HepG2 (cell line): ENCODE measurements around the gene SENP5. TPM values are rescaled to one million over a fixed set of nuclear protein-coding genes. Genes with fewer than 3 reads are reported as not detected.

Experiments
- ATAC-seq: fragments of 200-7000 bp; cut with Tn5 transposase; 3 replicates; pipeline ENCODE4 v1.9.1; 2020; ENCODE audit warnings: mild to moderate bottlenecking, moderate library complexity
- BruUV-seq: library from RNA; stranded (reverse); fragments of 400-500 nt; replicated peaks from 2 replicates; lab custom pipeline; 2021; lab: Mats Ljungman, UMichigan
- CTCF ChIA-PET: fragments of 300-600 bp; formaldehyde crosslinking; extraction: SDS; loops from one replicate; lab custom pipeline; 2021; ENCODE audit warnings: low total read pairs, inconsistent platforms, low intra/inter-chr PET ratio; lab: Yijun Ruan, JAX
- POLR2A ChIA-PET: fragments of 350-600 bp; sonication (Branson Sonifier 250); formaldehyde crosslinking; loops from one replicate; lab custom pipeline; 2020; ENCODE audit warnings: antibody characterized with exemption, inconsistent platforms; lab: Yijun Ruan, JAX
- DNase-seq: peaks from one replicate; pipeline ENCODE4 v3.0.0-alpha.2; 2015; ENCODE audit warnings: low spot score
- FAIRE-seq: peaks from 3 replicates; lab custom pipeline; 2011; peaks lifted over from hg19 to GRCh38; lab: Jason Lieb, UNC
- H2AFZ ChIP-seq: one replicate; pipeline ENCODE4 v1.6.1; 2011; ENCODE audit warnings: low read length, inconsistent platforms
- H3K27ac ChIP-seq: fragments of 300-600 bp; 3 replicates; pipeline ENCODE4 v1.8.0; 2011; ENCODE audit warnings: mixed run types, mild to moderate bottlenecking, mixed read lengths, low read length, inconsistent platforms; ENCODE audit not compliant: insufficient read depth; ENCODE audit errors: extremely low read length
- H3K27me3 ChIP-seq, 2 experiments: fragments of 200-600 bp in 1 of 2; 2 replicates in 1 of 2; 3 replicates in 1 of 2; pipeline versions ENCODE4 v1.6.0 to v1.8.0; 2011; ENCODE audit warnings: low read length in 2 of 2, mild to moderate bottlenecking in 2 of 2, moderate library complexity in 2 of 2, inconsistent platforms in 1 of 2; ENCODE audit not compliant: insufficient read depth in 2 of 2, control insufficient read depth in 1 of 2
- H3K36me3 ChIP-seq, 2 experiments: fragments of 200-600 bp in 1 of 2; replicated peaks in 1 of 2; 2 replicates in 1 of 2; 3 replicates in 1 of 2; pipeline versions ENCODE4 v1.5.1 to v1.8.0; 2011; ENCODE audit warnings: low read length in 2 of 2, inconsistent platforms in 1 of 2; ENCODE audit not compliant: insufficient read depth in 2 of 2, control insufficient read depth in 1 of 2
- H3K4me1 ChIP-seq: 2 replicates; pipeline ENCODE4 v1.5.1; 2012; ENCODE audit warnings: low read length, inconsistent platforms; ENCODE audit not compliant: insufficient read depth
- H3K4me2 ChIP-seq: 2 replicates; pipeline ENCODE4 v1.6.0; 2011; ENCODE audit warnings: low read depth, low read length, inconsistent platforms
- H3K4me3 ChIP-seq, 3 experiments: fragments of 200-600 bp in 1 of 3; sonication (generic), shearing (Covaris generic) in 1 of 3; replicated peaks in 1 of 3; 2 replicates each; pipeline ENCODE4 v1.5.1; 2011 to 2016; ENCODE audit warnings: low read length in 3 of 3, inconsistent platforms in 2 of 3, low read depth in 2 of 3, mild to moderate bottlenecking in 2 of 3, control low read depth in 1 of 3, mixed read lengths in 1 of 3; ENCODE audit not compliant: insufficient read depth in 1 of 3
- H3K79me2 ChIP-seq: one replicate; pipeline ENCODE4 v1.6.1; 2011; ENCODE audit warnings: low read length, inconsistent platforms; ENCODE audit not compliant: insufficient read depth
- H3K9ac ChIP-seq: 2 replicates; pipeline ENCODE4 v1.6.0; 2011; ENCODE audit warnings: mild to moderate bottlenecking, low read depth, low read length, inconsistent platforms; ENCODE audit not compliant: insufficient read depth
- H3K9me3 ChIP-seq: 2 replicates; pipeline ENCODE4 v1.5.1; 2012; ENCODE audit warnings: mild to moderate bottlenecking, low read length
- H4K20me1 ChIP-seq: 2 replicates; pipeline ENCODE4 v1.6.0; 2011; ENCODE audit warnings: inconsistent platforms, mild to moderate bottlenecking, low read length, moderate library complexity; ENCODE audit not compliant: insufficient read depth
- EED ChIP-seq: sonication (generic); formaldehyde crosslinking; IDR thresholded peaks from 2 replicates; pipeline ENCODE4 v1.5.0; 2020; ENCODE audit warnings: mild to moderate bottlenecking, missing genetic modification reagents
- ELK4 ChIP-seq: sonication (generic); formaldehyde crosslinking; IDR thresholded peaks from 2 replicates; pipeline ENCODE4 v1.9.0; 2021; ENCODE audit warnings: missing genetic modification reagents, borderline replicate concordance
- FOXA3 ChIP-seq: IDR thresholded peaks from 2 replicates; pipeline ENCODE4 v1.6.1; 2016; ENCODE audit warnings: missing genetic modification reagents, missing compliant biosample characterization
- GLMP ChIP-seq: sonication (generic); formaldehyde crosslinking; IDR thresholded peaks from 2 replicates; pipeline ENCODE4 v1.9.0; 2021; ENCODE audit warnings: missing genetic modification reagents, mild to moderate bottlenecking, borderline replicate concordance
- KLF16 ChIP-seq, 2 experiments: sonication (generic) in 1 of 2; formaldehyde crosslinking in 1 of 2; IDR thresholded peaks; 2 replicates each; pipeline versions ENCODE4 v1.6.1 to v1.8.0; 2016 to 2023; ENCODE audit warnings: missing genetic modification reagents in 2 of 2, missing compliant biosample characterization in 1 of 2
- MXD4 ChIP-seq: IDR thresholded peaks from 2 replicates; pipeline ENCODE4 v1.6.1; 2016; ENCODE audit warnings: mild to moderate bottlenecking, missing biosample characterization, missing genetic modification reagents
- POLR2AphosphoS5 ChIP-seq: IDR thresholded peaks from 2 replicates; pipeline ENCODE4 v1.6.1; 2012; ENCODE audit warnings: low read depth, low read length
- SNAI1 ChIP-seq: sonication (generic); formaldehyde crosslinking; IDR thresholded peaks from 2 replicates; pipeline ENCODE4 v1.5.0; 2020; ENCODE audit warnings: mild to moderate bottlenecking, missing genetic modification reagents, borderline replicate concordance
- TIGD3 ChIP-seq: sonication (generic); formaldehyde crosslinking; IDR thresholded peaks from 2 replicates; pipeline ENCODE4 v1.5.1; 2020; ENCODE audit warnings: mild to moderate bottlenecking, missing genetic modification reagents, borderline replicate concordance
- ZMYM3 ChIP-seq: sonication (generic); formaldehyde crosslinking; IDR thresholded peaks from 2 replicates; pipeline ENCODE4 v1.5.1; 2020; ENCODE audit warnings: mild to moderate bottlenecking, missing genetic modification reagents
- ZNF17 ChIP-seq: sonication (generic); formaldehyde crosslinking; IDR thresholded peaks from 2 replicates; pipeline ENCODE4 v1.5.0; 2020; ENCODE audit warnings: mild to moderate bottlenecking, missing genetic modification reagents
- ZNF337 ChIP-seq: sonication (generic); formaldehyde crosslinking; IDR thresholded peaks from 2 replicates; pipeline ENCODE4 v1.5.1; 2020; ENCODE audit warnings: missing genetic modification reagents, low read depth, mild to moderate bottlenecking, borderline replicate concordance
- ZNF501 ChIP-seq: sonication (generic); formaldehyde crosslinking; IDR thresholded peaks from 2 replicates; pipeline ENCODE4 v1.5.1; 2020; ENCODE audit warnings: mild to moderate bottlenecking, moderate library complexity, missing genetic modification reagents
- WGBS: methylation state at CpG from one replicate; pipeline ENCODE4 v1.1.6; 2017; ENCODE audit warnings: low lambda C conversion rate; 5-methylcytosine and 5-hydroxymethylcytosine counted together
- in situ Hi-C: cut with HindIII; loops from 2 replicates; pipeline ENCODE4 v1.10.0; 2017; ENCODE audit warnings: low pct_unique_long_range_greater_than_20kb; ENCODE audit not compliant: extremely low pct_ligation_motif_present
- intact Hi-C: fragments of 100-400 bp; cut with micrococcal nuclease; formaldehyde crosslinking; loops from one replicate; pipeline ENCODE4 v1.10.0; 2022; ENCODE audit not compliant: unreplicated experiment
- polyA plus RNA-seq, 8 experiments: library from polyadenylated mRNA; depleted of rRNA in 3 of 8; stranded (reverse) in 7 of 8; unstranded in 1 of 8; fragments of >200 nt; fragmentation: Illumina TruSeq in 4 of 8; extraction: Trizol in 4 of 8; gene quantifications; 2 replicates each; pipeline versions ENCODE4 v1.2.1 to v1.2.3, GENCODE V29; 2011 to 2016; ENCODE audit warnings: low read depth in 4 of 8, missing spikeins in 1 of 8, mixed read lengths in 1 of 8; ENCODE audit not compliant: insufficient read depth in 1 of 8
- total RNA-seq, 5 experiments: library from RNA; depleted of rRNA; stranded (reverse); fragments of >200 nt; fragmentation: Illumina TruSeq; extraction: Trizol; gene quantifications; 2 replicates each; pipeline ENCODE4 v1.2.3, GENCODE V29; 2016; ENCODE audit warnings: low read depth in 1 of 5

Gene SENP5
- total and polyA plus RNA-seq, 2 of the 13 experiments (the other 11 are each of a cell fraction or from before 2014, with no cell fraction given) = 17.6 to 30.9 TPM

GRCh38 chr3:196927571-196928453 lies 60.1 kb downstream of the SENP5 start:
- Histone ChIP-seq H3K27me3 (no peaks in the 10 kb centered on the region), H3K4me2 (no peak overlapping the region), H3K9ac (no peak overlapping the region), H2AFZ (no peak overlapping the region), H3K9me3 (no peaks in the 10 kb centered on the region), H4K20me1 (no peaks in the 10 kb centered on the region), H3K27ac (no peak overlapping the region)
- ChIA-PET CTCF (no interaction called here), POLR2A (no interaction called here)
- no peak for ATAC-seq
- over 99% methylated on average over 7 of the region's 7 CpGs for WGBS
- BruUV-seq = no TSS peak
- intact Hi-C loops = no loop called here
- TF ChIP-seq FOXA3 (no peak), POLR2AphosphoS5 (no peak), ZNF17 (CRISPR knock-in tag) (no peak), MXD4 (no peak), ZMYM3 (CRISPR knock-in tag) (no peak), TIGD3 (no peak), ELK4 (CRISPR knock-in tag) (no peak), ZNF337 (CRISPR knock-in tag) (no peak), ZNF501 (CRISPR knock-in tag) (no peak), EED (CRISPR knock-in tag) (no peak), KLF16 (CRISPR knock-in tag; IDR thresholded peaks at IDR 0.05) (no peak), GLMP (CRISPR knock-in tag) (no peak), SNAI1 (CRISPR knock-in tag) (no peak)
- TF ChIP-seq, all 625 proteins: peak for 0
- in situ Hi-C loops = no loop called here
- DNase-seq (no peak), FAIRE-seq (no peak)
- peaks cover 19 to 71% of the 10 kb centered on the region in 2 experiments; a peak in 4 of 5 replicates for H3K36me3 ChIP-seq
- H3K79me2 ChIP-seq = no peaks in the 10 kb centered on the region
- H3K4me3 ChIP-seq = no peak overlapping the region
- no peaks in the 10 kb centered on the region for H3K4me1 ChIP-seq
